SK-N-MC (cell line): ENCODE measurements around the gene TMEM43.

Experiments
- DNase-seq: peaks from one replicate; pipeline ENCODE4 v3.0.0-alpha.2; 2011; ENCODE audit warnings: low read depth, low spot score
- H3K27ac ChIP-seq: fragments of 200-600 bp; sonication (generic); 2 replicates; pipeline ENCODE4 v1.5.1; 2016; ENCODE audit warnings: mixed run types
- H3K36me3 ChIP-seq: fragments of 200-600 bp; sonication (generic); 2 replicates; pipeline ENCODE4 v1.6.1; 2017; ENCODE audit warnings: antibody characterized with exemption, low read length, mixed read lengths; ENCODE audit not compliant: insufficient read depth
- H3K4me3 ChIP-seq: fragments of 200-600 bp; sonication (generic); 2 replicates; pipeline ENCODE4 v1.5.1; 2016
- H3K9ac ChIP-seq: fragments of 200-600 bp; sonication (generic); 2 replicates; pipeline ENCODE4 v1.8.0; 2017; ENCODE audit warnings: mixed run types, mixed read lengths; ENCODE audit not compliant: insufficient read length
- H3K9me3 ChIP-seq: fragments of 200-600 bp; sonication (generic); 2 replicates; pipeline ENCODE4 v1.6.1; 2017; ENCODE audit warnings: low read depth, mild to moderate bottlenecking, antibody characterized with exemption, low read length, moderate library complexity, mixed read lengths
- EZH2 ChIP-seq: fragments of 200-600 bp; sonication (generic); IDR thresholded peaks from one replicate; pipeline ENCODE4 v1.6.1; 2017; ENCODE audit warnings: antibody characterized with exemption
- FOXP2 ChIP-seq: optimal IDR thresholded peaks from 2 replicates; pipeline ENCODE3; 2011; ENCODE audit warnings: mild to moderate bottlenecking, moderate library complexity; ENCODE audit not compliant: insufficient read depth; ENCODE audit errors: extremely low read length, control extremely low read depth
- POLR2AphosphoS5 ChIP-seq: IDR thresholded peaks from 2 replicates; pipeline ENCODE4 v1.6.1; 2012; ENCODE audit warnings: mild to moderate bottlenecking, low read depth, low read length, borderline replicate concordance

TMEM43 gene

DNA sequence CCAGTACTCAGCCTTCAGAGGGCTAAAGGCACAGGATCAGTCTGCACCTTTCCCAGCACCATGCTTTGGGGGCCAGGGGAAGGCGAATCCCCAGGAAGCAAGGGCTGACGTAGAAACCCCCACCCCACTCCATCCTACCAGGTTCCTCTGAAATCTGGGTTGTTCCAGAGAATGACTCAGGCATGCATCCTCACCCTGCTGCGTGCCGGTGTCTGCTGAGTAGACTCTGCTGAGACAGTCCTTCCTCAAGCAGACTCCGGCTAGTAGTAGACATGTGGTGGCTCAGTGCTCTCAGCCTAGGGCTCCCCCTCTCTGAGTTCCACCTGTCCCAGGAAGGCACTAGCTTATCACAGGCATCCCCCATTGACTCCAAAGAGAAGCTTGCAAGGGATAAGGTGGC is 9.0 kb downstream of the TMEM43 start:
- H3K4me3 ChIP-seq = no peak overlapping the region
- H3K36me3 ChIP-seq = peaks cover 8% of the 10 kb centered on the region; the same call in 1 of the 2 replicates
- no peak overlapping the region for H3K9ac ChIP-seq
- no peak overlapping the region for H3K27ac ChIP-seq
- no peak for DNase-seq
- TF ChIP-seq FOXP2 (no peak), POLR2AphosphoS5 (no peak), EZH2 (no peak)
- H3K9me3 ChIP-seq = no peaks in the 10 kb centered on the region

- TF ChIP-seq POLR2AphosphoS5 (no peak), FOXP2 (no peak), EZH2 (no peak)
- Histone ChIP-seq H3K27ac (no peak overlapping the region), H3K9ac (no peak overlapping the region), H3K36me3 (peaks cover 8% of the 10 kb centered on the region; the same call in 1 of the 2 replicates), H3K4me3 (no peak overlapping the region), H3K9me3 (no peaks in the 10 kb centered on the region)
- DNase-seq = no peak
These were observed 9.4 kb downstream of the TMEM43 start for GRCh38 chr3:14134291-14134690.

GRCh38 chr3:14135581-14135980 is 10.7 kb downstream of the TMEM43 start:
- TF ChIP-seq EZH2 (no peak), FOXP2 (no peak), POLR2AphosphoS5 (no peak)
- no peak for DNase-seq
- H3K27ac ChIP-seq = no peak overlapping the region
- no peak overlapping the region for H3K9ac ChIP-seq
- no peak overlapping the region for H3K4me3 ChIP-seq
- H3K9me3 ChIP-seq = no peaks in the 10 kb centered on the region
- peaks cover 7% of the 10 kb centered on the region; the same call in 1 of the 2 replicates for H3K36me3 ChIP-seq

- no peaks in the 10 kb centered on the region for H3K9me3 ChIP-seq
- no peak for TF ChIP-seq POLR2AphosphoS5
- no peak for TF ChIP-seq FOXP2
- no peak for TF ChIP-seq EZH2
- no peak overlapping the region for H3K9ac ChIP-seq
- no peak overlapping the region for H3K27ac ChIP-seq
- no peak overlapping the region for H3K4me3 ChIP-seq
- no peak for DNase-seq
- no peaks in the 10 kb centered on the region; the same call in 1 of the 2 replicates for H3K36me3 ChIP-seq
These were observed 12.2 kb downstream of the TMEM43 start for GRCh38 chr3:14137004-14137403.

GRCh38 chr3:14137445-14137844 is 12.6 kb downstream of the TMEM43 start:
- no peak overlapping the region for H3K4me3 ChIP-seq

DNA sequence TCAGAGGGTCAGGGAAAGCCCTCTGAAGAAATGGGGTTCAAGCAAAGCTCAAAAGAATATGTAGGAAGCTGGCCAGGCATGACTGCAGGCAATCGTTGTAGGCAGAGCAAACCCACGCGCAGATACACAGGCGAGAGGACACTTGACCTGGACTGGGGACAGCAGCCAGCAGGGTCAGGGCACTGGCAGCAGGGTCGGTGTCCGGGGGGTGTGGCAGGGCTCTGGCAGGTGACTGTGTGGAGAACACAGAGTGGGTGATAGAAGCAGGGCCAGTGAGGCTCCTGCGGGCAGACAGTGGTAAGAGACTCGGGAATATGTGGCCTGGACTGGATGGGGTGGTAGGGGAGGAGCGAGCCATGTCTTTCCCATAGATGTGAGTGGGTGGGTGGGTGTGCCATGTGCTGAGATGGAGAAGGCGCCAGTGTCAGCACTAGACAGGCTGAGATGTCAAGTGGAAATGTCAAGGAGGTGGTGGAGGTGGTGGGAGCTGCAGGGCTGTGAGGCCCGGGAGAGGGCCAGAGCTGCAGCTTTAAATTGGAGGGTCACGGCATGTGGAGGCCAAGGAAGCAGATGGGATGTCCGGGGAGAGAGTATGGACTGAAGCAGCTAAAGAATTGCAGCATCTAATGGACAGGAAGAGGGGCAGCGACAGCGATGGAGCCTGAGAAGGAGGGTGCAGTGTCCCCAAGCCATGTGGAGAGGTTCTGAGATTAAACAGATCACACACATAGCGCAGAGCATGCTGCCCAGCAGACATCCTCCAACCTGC is 13.4 kb downstream of the TMEM43 start:
- Histone ChIP-seq H3K9ac (no peak overlapping the region), H3K36me3 (no peaks in the 10 kb centered on the region; the same call in 1 of the 2 replicates)

More at GRCh38 chr3:14137445-14137844, 12.6 kb downstream of the TMEM43 start:
- no peak overlapping the region for H3K27ac ChIP-seq
- no peak overlapping the region for H3K9ac ChIP-seq
- H3K36me3 ChIP-seq = no peaks in the 10 kb centered on the region; the same call in 1 of the 2 replicates
- TF ChIP-seq FOXP2 (no peak), EZH2 (no peak), POLR2AphosphoS5 (no peak)
- no peaks in the 10 kb centered on the region for H3K9me3 ChIP-seq
- DNase-seq = no peak

GRCh38 chr3:14138878-14139655 is 14.2 kb downstream of the TMEM43 start:
- Histone ChIP-seq H3K4me3 (no peak overlapping the region), H3K9ac (no peak overlapping the region), H3K9me3 (no peaks in the 10 kb centered on the region), H3K36me3 (no peaks in the 10 kb centered on the region; the same call in 1 of the 2 replicates), H3K27ac (no peak overlapping the region)
- DNase-seq = no peak
- TF ChIP-seq EZH2 (no peak), FOXP2 (no peak), POLR2AphosphoS5 (no peak)

More for the DNA sequence above, 13.4 kb downstream of the TMEM43 start:
- TF ChIP-seq EZH2 = no peak
- TF ChIP-seq FOXP2 = no peak
- no peak for TF ChIP-seq POLR2AphosphoS5
- H3K4me3 ChIP-seq = no peak overlapping the region
- no peaks in the 10 kb centered on the region for H3K9me3 ChIP-seq
- no peak overlapping the region for H3K27ac ChIP-seq
- DNase-seq = no peak

DNA sequence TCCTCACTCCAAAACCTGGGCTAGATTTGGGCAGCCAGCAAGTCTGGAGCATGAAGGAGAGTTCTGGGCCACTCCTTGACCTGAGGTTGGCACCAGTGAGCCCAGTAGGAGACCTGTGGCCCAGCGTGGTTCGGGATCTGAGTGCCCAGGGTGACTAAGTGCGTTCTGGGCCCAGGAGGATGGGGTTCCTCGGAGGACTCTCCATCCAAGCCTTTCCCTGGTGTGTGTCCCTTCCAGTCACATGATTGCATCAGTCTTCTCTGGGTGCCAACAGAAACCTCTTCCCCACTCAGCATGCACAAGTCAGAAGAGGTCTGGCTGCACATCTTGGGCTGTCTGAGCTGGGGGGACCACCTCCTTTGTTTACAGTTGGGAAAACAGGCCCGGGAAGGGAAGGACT is 14.9 kb downstream of the TMEM43 start:
- TF ChIP-seq FOXP2 (no peak), EZH2 (no peak), POLR2AphosphoS5 (no peak)
- no peaks in the 10 kb centered on the region; the same call in 1 of the 2 replicates for H3K36me3 ChIP-seq
- no peaks in the 10 kb centered on the region for H3K9me3 ChIP-seq

More for the DNA sequence above, 14.9 kb downstream of the TMEM43 start:
- H3K27ac ChIP-seq = no peak overlapping the region
- no peak overlapping the region for H3K9ac ChIP-seq
- H3K4me3 ChIP-seq = no peak overlapping the region
- DNase-seq = no peak
